GM19043 (cell line): ENCODE data around the gene SPRYD4.
"Not testable (repeated sequence)": the region's sequence is repeated elsewhere in the genome, so short reads cannot be mapped to it uniquely, and the experiment has no call there.

ENCODE experiments used
- ATAC-seq: cut with Tn5 transposase; IDR thresholded peaks from one replicate; pipeline ENCODE4 v1.9.1; 2021; ENCODE audit warnings: low read depth; ENCODE audit not compliant: unreplicated experiment

Gene SPRYD4

GRCh38 chr12:56468216-56469006 is at the start of gene SPRYD4:
Gene SPRYD4, plus strand, starts transcription at chr12:56468578. Its CDS starts 14 bp downstream, at chr12:56468592.
- peak; percentile 90 for ATAC-seq

- ATAC-seq, result no peak
These were observed 48.0 kb upstream of the SPRYD4 start for GRCh38 chr12:56420411-56420810.

GRCh38 chr12:56425193-56425592 is 43.2 kb upstream of the SPRYD4 start:
- no peak for ATAC-seq

- ATAC-seq, result no peak
These were observed 42.4 kb upstream of the SPRYD4 start for GRCh38 chr12:56425940-56426438.

GRCh38 chr12:56431288-56431687 is 37.1 kb upstream of the SPRYD4 start:
- no peak for ATAC-seq

GRCh38 chr12:56431850-56432249 is 36.5 kb upstream of the SPRYD4 start:
- ATAC-seq, result no peak

- no peak for ATAC-seq
These were observed 33.5 kb upstream of the SPRYD4 start for GRCh38 chr12:56434828-56435227.

- ATAC-seq, result no peak
These were observed 30.8 kb upstream of the SPRYD4 start for GRCh38 chr12:56437430-56438176.

GRCh38 chr12:56443208-56443607 is 25.2 kb upstream of the SPRYD4 start:
- ATAC-seq, result not testable (repeated sequence)

- peak; percentile 95 for ATAC-seq
These were observed 19.3 kb upstream of the SPRYD4 start, which contains the start of gene TIMELESS for GRCh38 chr12:56448860-56449621. Gene TIMELESS, minus strand, starts transcription at chr12:56449426. Its CDS starts 15,256 bp downstream, at chr12:56434170.

GRCh38 chr12:56449622-56449984 is 18.8 kb upstream of the SPRYD4 start:
- no peak for ATAC-seq

GRCh38 chr12:56450241-56450640 is 18.1 kb upstream of the SPRYD4 start:
- ATAC-seq, result no peak

- no peak for ATAC-seq
These were observed 17.2 kb upstream of the SPRYD4 start for GRCh38 chr12:56451147-56451546.

- ATAC-seq, result no peak
These were observed 13.8 kb upstream of the SPRYD4 start, which contains the start of gene MIP for GRCh38 chr12:56454557-56454956. Gene MIP, minus strand, starts transcription at chr12:56454657. Its CDS starts 44 bp downstream, at chr12:56454613.

- ATAC-seq, result no peak
These were observed 10.6 kb upstream of the SPRYD4 start for GRCh38 chr12:56457817-56458216.

GRCh38 chr12:56461235-56462159 is 6.9 kb upstream of the SPRYD4 start:
- ATAC-seq, result no peak

- no peak for ATAC-seq
These were observed 5.8 kb upstream of the SPRYD4 start for GRCh38 chr12:56462565-56462964.

- no peak for ATAC-seq
These were observed 891 bp downstream of the SPRYD4 start for GRCh38 chr12:56469007-56469930.

- ATAC-seq, result no peak
These were observed 6.0 kb downstream of the SPRYD4 start for GRCh38 chr12:56474389-56474788.
